DND-41 (cell line): ENCODE results near the gene FOXK1.

Experiments
- ATAC-seq: fragments of 200-7000 bp; cut with Tn5 transposase; 3 replicates; pipeline ENCODE4 v1.9.1; 2021; ENCODE audit warnings: low read depth; ENCODE audit not compliant: insufficient read depth
- DNase-seq: peaks from one replicate; pipeline ENCODE4 v3.0.0-alpha.2; 2020
- H2AFZ ChIP-seq: 2 replicates; pipeline ENCODE4 v1.6.0; 2012; ENCODE audit warnings: low read depth, low read length
- H3K27ac ChIP-seq: 2 replicates; pipeline ENCODE4 v1.5.1; 2012; ENCODE audit warnings: low read length, inconsistent platforms
- H3K27me3 ChIP-seq: fragments of 200-600 bp; sonication (generic); 2 replicates; pipeline ENCODE4 v1.6.0; 2012; ENCODE audit warnings: low read length, mild to moderate bottlenecking, inconsistent platforms; ENCODE audit not compliant: insufficient read depth, poor library complexity
- H3K36me3 ChIP-seq: 2 replicates; pipeline ENCODE4 v1.5.1; 2012; ENCODE audit warnings: low read length, inconsistent platforms; ENCODE audit not compliant: insufficient read depth
- H3K4me1 ChIP-seq: 2 replicates; pipeline ENCODE4 v1.5.1; 2012; ENCODE audit warnings: mild to moderate bottlenecking, low read length; ENCODE audit not compliant: insufficient read depth
- H3K4me2 ChIP-seq: 2 replicates; pipeline ENCODE4 v1.6.0; 2012; ENCODE audit warnings: mild to moderate bottlenecking, moderate library complexity, low read length, inconsistent platforms; ENCODE audit not compliant: insufficient read depth
- H3K4me3 ChIP-seq, 2 experiments: fragments of 200-600 bp in 1 of 2; shearing (Covaris generic) in 1 of 2; 2 replicates each; pipeline ENCODE4 v1.5.1; 2012 to 2016; ENCODE audit warnings: inconsistent platforms in 2 of 2, low read length in 2 of 2, mild to moderate bottlenecking in 2 of 2, low read depth in 1 of 2, moderate library complexity in 1 of 2
- H3K79me2 ChIP-seq: 2 replicates; pipeline ENCODE4 v1.6.0; 2012; ENCODE audit warnings: low read length, inconsistent platforms; ENCODE audit not compliant: insufficient read depth
- H3K9ac ChIP-seq: 2 replicates; pipeline ENCODE4 v1.6.0; 2012; ENCODE audit warnings: low read depth, mild to moderate bottlenecking, inconsistent platforms, low read length, moderate library complexity
- H3K9me3 ChIP-seq: 2 replicates; pipeline ENCODE4 v1.5.1; 2012; ENCODE audit warnings: low read length, moderate library complexity, mild to moderate bottlenecking, inconsistent platforms; ENCODE audit not compliant: insufficient read depth, severe bottlenecking
- H4K20me1 ChIP-seq: 2 replicates; pipeline ENCODE4 v1.6.0; 2012; ENCODE audit warnings: low read length; ENCODE audit not compliant: insufficient read depth
- EZH2 ChIP-seq: IDR thresholded peaks from 3 replicates; pipeline ENCODE4 v1.6.1; 2012; ENCODE audit warnings: borderline replicate concordance, low read depth, mild to moderate bottlenecking, moderate library complexity, low read length, inconsistent platforms; ENCODE audit not compliant: severe bottlenecking
- TF ChIP-seq, protein P1 (sequence below): IDR thresholded peaks from 2 replicates; pipeline ENCODE4 v1.5.1; 2012; ENCODE audit warnings: borderline replicate concordance, low read length, moderate library complexity, mild to moderate bottlenecking; ENCODE audit not compliant: poor library complexity, severe bottlenecking; ENCODE audit errors: extremely low read depth

The FOXK1 gene

DNA sequence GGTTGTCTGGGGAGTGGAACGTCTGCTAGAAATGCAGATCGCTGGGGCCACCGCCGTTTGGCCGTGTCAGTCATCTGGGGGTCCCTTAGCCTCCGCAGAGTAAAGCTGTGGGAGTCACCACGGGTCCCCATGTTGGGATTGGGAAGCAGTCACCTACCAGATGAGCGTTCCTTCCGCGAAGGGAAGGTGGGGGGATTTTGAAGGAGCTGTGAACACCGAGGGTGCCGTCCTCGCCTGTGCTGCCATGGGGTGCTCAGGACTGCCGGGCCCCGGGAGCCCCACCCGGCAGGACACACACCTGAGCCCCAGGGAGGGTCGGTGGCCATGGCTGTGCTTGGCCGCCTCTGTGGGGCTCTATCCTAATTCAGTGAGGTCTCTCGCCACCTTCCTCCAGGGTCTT lies 47.2 kb downstream of the FOXK1 start:
- H3K27me3 ChIP-seq = no peaks in the 10 kb centered on the region
- H3K27ac ChIP-seq = no peak overlapping the region
- peaks cover 83% of the 10 kb centered on the region for H4K20me1 ChIP-seq
- no peak overlapping the region for H3K4me2 ChIP-seq
- H3K36me3 ChIP-seq = peaks cover 34% of the 10 kb centered on the region
- TF ChIP-seq, protein P1, sequence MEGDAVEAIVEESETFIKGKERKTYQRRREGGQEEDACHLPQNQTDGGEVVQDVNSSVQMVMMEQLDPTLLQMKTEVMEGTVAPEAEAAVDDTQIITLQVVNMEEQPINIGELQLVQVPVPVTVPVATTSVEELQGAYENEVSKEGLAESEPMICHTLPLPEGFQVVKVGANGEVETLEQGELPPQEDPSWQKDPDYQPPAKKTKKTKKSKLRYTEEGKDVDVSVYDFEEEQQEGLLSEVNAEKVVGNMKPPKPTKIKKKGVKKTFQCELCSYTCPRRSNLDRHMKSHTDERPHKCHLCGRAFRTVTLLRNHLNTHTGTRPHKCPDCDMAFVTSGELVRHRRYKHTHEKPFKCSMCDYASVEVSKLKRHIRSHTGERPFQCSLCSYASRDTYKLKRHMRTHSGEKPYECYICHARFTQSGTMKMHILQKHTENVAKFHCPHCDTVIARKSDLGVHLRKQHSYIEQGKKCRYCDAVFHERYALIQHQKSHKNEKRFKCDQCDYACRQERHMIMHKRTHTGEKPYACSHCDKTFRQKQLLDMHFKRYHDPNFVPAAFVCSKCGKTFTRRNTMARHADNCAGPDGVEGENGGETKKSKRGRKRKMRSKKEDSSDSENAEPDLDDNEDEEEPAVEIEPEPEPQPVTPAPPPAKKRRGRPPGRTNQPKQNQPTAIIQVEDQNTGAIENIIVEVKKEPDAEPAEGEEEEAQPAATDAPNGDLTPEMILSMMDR = no peak
- no peak for TF ChIP-seq EZH2
- no peak for DNase-seq
- peaks cover 31% of the 10 kb centered on the region for H3K4me1 ChIP-seq
- no peaks in the 10 kb centered on the region for H3K9me3 ChIP-seq
- H3K79me2 ChIP-seq = peaks cover 95% of the 10 kb centered on the region
- no peak overlapping the region for H3K4me3 ChIP-seq
- H2AFZ ChIP-seq = no peak overlapping the region
- no peak for ATAC-seq
- H3K9ac ChIP-seq = no peak overlapping the region

DNA sequence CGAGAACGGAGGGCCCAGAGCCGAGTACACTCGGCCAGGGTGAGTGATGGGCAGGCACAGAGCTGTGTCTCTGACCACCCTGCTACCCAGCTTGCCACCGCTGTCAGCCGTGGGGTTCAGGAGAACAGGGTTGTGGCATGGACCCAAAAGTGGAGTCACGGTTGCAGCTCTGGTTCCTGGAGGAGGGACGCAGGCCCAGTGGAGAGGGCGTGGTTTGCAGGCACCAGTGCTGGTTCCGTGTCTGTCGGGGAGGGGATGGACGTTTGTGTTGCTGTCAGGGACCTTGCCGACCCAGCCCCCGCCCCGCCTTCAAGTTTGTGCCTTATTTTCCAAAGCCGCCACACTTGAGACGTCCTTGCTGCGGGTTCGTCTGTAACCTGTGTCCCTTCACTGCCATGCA lies 48.2 kb downstream of the FOXK1 start:
- DNase-seq = no peak
- H3K4me1 ChIP-seq = peaks cover 38% of the 10 kb centered on the region
- no peak overlapping the region for H2AFZ ChIP-seq
- no peak for ATAC-seq
- H3K4me3 ChIP-seq = no peak overlapping the region
- TF ChIP-seq, protein P1 = no peak
- H3K79me2 ChIP-seq = peaks cover 95% of the 10 kb centered on the region
- H3K36me3 ChIP-seq = peaks cover 33% of the 10 kb centered on the region
- no peaks in the 10 kb centered on the region for H3K9me3 ChIP-seq
- H3K4me2 ChIP-seq = no peak overlapping the region
- peaks cover 83% of the 10 kb centered on the region for H4K20me1 ChIP-seq
- H3K9ac ChIP-seq = no peak overlapping the region
- no peak overlapping the region for H3K27ac ChIP-seq
- no peaks in the 10 kb centered on the region for H3K27me3 ChIP-seq

DNA sequence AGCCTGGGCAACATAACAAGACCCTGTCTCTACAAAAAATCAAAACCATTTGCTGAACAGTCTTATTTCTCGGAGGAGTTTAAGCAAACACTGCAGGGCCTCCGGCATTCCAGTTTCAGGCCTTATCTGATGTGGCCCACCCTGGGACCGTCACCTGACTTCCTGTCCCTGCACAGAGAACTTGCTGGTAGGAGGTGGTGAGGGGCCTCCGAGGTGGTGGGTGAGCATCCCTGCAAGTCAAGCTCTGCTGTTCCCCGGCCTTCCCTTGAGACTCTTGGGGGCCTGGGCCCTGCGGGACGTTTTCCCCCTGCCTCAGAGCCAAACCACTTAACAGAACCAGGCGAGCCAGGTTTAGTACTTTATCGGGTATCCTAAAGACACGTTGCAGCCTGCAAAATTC lies 48.9 kb downstream of the FOXK1 start:
- H3K27ac ChIP-seq = no peak overlapping the region; the same call in 1 of the 2 replicates
- peaks cover 32% of the 10 kb centered on the region for H3K36me3 ChIP-seq
- peaks cover 95% of the 10 kb centered on the region for H3K79me2 ChIP-seq
- no peak overlapping the region for H3K4me2 ChIP-seq
- H3K9ac ChIP-seq = no peak overlapping the region
- no peaks in the 10 kb centered on the region for H3K9me3 ChIP-seq
- no peaks in the 10 kb centered on the region for H3K27me3 ChIP-seq
- peaks cover 81% of the 10 kb centered on the region for H4K20me1 ChIP-seq
- ATAC-seq (no peak), DNase-seq (peak; percentile 18)
- no peak overlapping the region for H3K4me3 ChIP-seq
- no peak overlapping the region for H2AFZ ChIP-seq
- TF ChIP-seq, protein P1 = no peak
- TF ChIP-seq EZH2 = no peak
- H3K4me1 ChIP-seq = peaks cover 38% of the 10 kb centered on the region

DNA sequence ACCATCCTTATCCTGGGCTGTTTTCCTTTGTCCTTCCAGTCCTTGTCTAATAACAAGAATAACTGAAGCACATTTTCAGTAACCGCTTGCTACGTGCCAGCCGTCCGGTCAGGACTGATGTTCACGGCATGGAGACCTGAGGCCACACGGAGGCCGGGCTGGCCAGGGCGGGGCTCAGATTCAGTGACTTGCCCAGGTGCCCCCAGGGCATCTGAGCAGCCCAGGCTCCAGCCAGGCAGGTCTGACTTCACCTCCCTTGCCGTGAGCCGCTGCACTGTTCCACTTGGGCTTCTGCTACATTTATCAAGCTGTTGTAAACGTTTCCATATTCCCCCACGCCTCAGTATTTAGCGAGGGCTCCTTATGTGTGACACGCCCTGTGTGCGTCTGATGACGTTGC lies 49.7 kb downstream of the FOXK1 start:
- ATAC-seq = no peak
- DNase-seq = no peak
- H3K36me3 ChIP-seq = peaks cover 36% of the 10 kb centered on the region
- TF ChIP-seq, protein P1 = no peak
- TF ChIP-seq EZH2 = no peak
- no peak overlapping the region for H3K9ac ChIP-seq
- H3K79me2 ChIP-seq = peaks cover 95% of the 10 kb centered on the region
- no peak overlapping the region for H3K4me2 ChIP-seq
- H3K9me3 ChIP-seq = no peaks in the 10 kb centered on the region
- peaks cover 82% of the 10 kb centered on the region for H4K20me1 ChIP-seq
- H3K4me3 ChIP-seq = no peak overlapping the region
- peaks cover 38% of the 10 kb centered on the region for H3K4me1 ChIP-seq
- H2AFZ ChIP-seq = no peak overlapping the region
- no peaks in the 10 kb centered on the region for H3K27me3 ChIP-seq
- H3K27ac ChIP-seq = no peak overlapping the region
